ENCODE data around the gene TMEM132D. TPM values are rescaled to one million over a fixed set of nuclear protein-coding genes. Genes with fewer than 3 reads are reported as not detected.
"Not testable (repeated sequence)": the region's sequence is repeated elsewhere in the genome, so short reads cannot be mapped to it uniquely, and the experiment has no call there.

TMEM132D gene
- total and polyA plus RNA-seq, 2 donors from 2014 or later, result 0.13 TPM; not detected in 1

DNA sequence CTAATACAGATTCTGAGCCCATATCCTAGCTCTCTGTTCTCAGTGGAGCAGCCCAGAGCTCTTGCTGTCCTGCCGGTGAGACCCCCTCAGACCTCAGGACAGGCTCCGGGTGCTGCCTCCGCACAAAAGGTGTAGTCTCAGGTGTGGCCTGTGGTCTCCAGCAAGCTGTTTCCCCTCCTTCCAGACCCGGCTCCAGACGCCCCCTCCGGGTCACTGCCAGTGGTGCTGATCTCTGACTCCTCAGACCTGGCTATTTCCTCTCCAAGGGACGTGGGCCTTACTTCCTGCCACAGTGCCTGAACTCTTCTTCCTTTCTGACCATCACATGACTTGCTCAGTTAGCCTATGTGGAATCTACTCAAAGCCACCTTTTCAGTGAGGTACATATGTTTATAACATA, 713.0 kb downstream of the TMEM132D start:
- H3K36me3 ChIP-seq (ENCODE audit: control insufficient read depth in 2 of 3, insufficient read depth in 3 of 3, low read length in 3 of 3), result no peaks in the 10 kb centered on the region
- no peak overlapping the region for H3K9ac ChIP-seq (ENCODE audit: low read length in 3 of 3)
- H3K4me3 ChIP-seq (ENCODE audit: low read length in 3 of 3), result no peak overlapping the region
- no peak overlapping the region for H3K27ac ChIP-seq (ENCODE audit: low read depth in 2 of 2, low read length in 2 of 2)
- intact Hi-C loops (cut with DNase I), result no loop called here
- peaks cover 0 to 8% (median 2%) of the 10 kb centered on the region in 3 donors for H3K9me3 ChIP-seq (ENCODE audit: control insufficient read depth in 2 of 3, insufficient read depth in 1 of 3, low read length in 3 of 3)
- DNase-seq, result peak in 1 of 5 donors; percentile 18
- TF ChIP-seq CTCF (IDR thresholded peaks at IDR 0.05; ENCODE audit: borderline replicate concordance, extremely low read depth, insufficient read depth), result no peak
- no peak for FAIRE-seq
- H3K4me1 ChIP-seq (ENCODE audit: control insufficient read depth in 2 of 3, insufficient read depth in 2 of 3, low read depth in 1 of 3, low read length in 3 of 3), result no peaks in the 10 kb centered on the region
- no peaks in the 10 kb centered on the region for H3K27me3 ChIP-seq (ENCODE audit: control insufficient read depth, insufficient read depth, low read length)

DNA sequence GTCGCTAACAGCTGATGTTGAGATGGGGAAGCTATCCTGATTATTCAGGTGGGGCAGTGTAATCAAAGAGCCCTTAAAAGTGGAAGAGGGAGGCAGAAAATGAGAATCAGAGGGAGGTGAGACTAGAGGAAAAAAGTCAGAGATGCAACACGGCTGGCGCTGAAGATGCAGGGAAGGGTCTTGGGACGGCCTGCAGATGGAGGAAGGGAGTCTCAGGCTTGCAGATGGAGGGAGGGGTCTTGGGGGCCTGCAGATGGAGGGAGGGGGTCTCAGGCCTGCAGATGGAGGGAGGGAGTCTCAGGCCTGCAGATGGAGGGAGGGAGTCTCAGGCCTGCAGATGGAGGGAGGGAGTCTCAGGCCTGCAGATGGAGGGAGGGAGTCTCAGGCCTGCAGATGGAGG, 713.9 kb downstream of the TMEM132D start:
- H3K27ac ChIP-seq (ENCODE audit: low read depth in 2 of 2, low read length in 2 of 2); intact Hi-C loops (cut with DNase I); H3K9me3 ChIP-seq (ENCODE audit: control insufficient read depth in 2 of 3, insufficient read depth in 1 of 3, low read length in 3 of 3); FAIRE-seq; H3K4me3 ChIP-seq (ENCODE audit: low read length in 3 of 3); H3K36me3 ChIP-seq (ENCODE audit: control insufficient read depth in 2 of 3, insufficient read depth in 3 of 3, low read length in 3 of 3); H3K9ac ChIP-seq (ENCODE audit: low read length in 3 of 3); H3K4me1 ChIP-seq (ENCODE audit: control insufficient read depth in 2 of 3, insufficient read depth in 2 of 3, low read depth in 1 of 3, low read length in 3 of 3); H3K27me3 ChIP-seq (ENCODE audit: control insufficient read depth, insufficient read depth, low read length): not testable (repeated sequence)
- peak in 2 of 5 donors; percentile 29 to 31 for DNase-seq

GRCh38 chr12:129186952-129187351, 716.9 kb downstream of the TMEM132D start:
- DNase-seq (no peak), FAIRE-seq (no peak)
- Histone ChIP-seq H3K9ac (ENCODE audit: low read length in 3 of 3) (no peak overlapping the region), H3K36me3 (ENCODE audit: control insufficient read depth in 2 of 3, insufficient read depth in 3 of 3, low read length in 3 of 3) (no peaks in the 10 kb centered on the region), H3K4me3 (ENCODE audit: low read length in 3 of 3) (no peak overlapping the region), H3K27me3 (ENCODE audit: control insufficient read depth, insufficient read depth, low read length) (no peaks in the 10 kb centered on the region), H3K27ac (ENCODE audit: low read depth in 2 of 2, low read length in 2 of 2) (no peak overlapping the region), H3K9me3 (ENCODE audit: control insufficient read depth in 2 of 3, insufficient read depth in 1 of 3, low read length in 3 of 3) (peaks cover 0 to 4% (median under 1%) of the 10 kb centered on the region in 3 donors), H3K4me1 (ENCODE audit: control insufficient read depth in 2 of 3, insufficient read depth in 2 of 3, low read depth in 1 of 3, low read length in 3 of 3) (no peaks in the 10 kb centered on the region)
- intact Hi-C loops (cut with DNase I), result no loop called here
- TF ChIP-seq CTCF (IDR thresholded peaks at IDR 0.05; ENCODE audit: borderline replicate concordance, extremely low read depth, insufficient read depth), result no peak

- no peak for DNase-seq
- Histone ChIP-seq H3K9me3 (ENCODE audit: control insufficient read depth in 2 of 3, insufficient read depth in 1 of 3, low read length in 3 of 3) (peaks cover 0 to 4% (median 0%) of the 10 kb centered on the region in 3 donors), H3K27me3 (ENCODE audit: control insufficient read depth, insufficient read depth, low read length) (no peaks in the 10 kb centered on the region), H3K9ac (ENCODE audit: low read length in 3 of 3) (no peak overlapping the region), H3K36me3 (ENCODE audit: control insufficient read depth in 2 of 3, insufficient read depth in 3 of 3, low read length in 3 of 3) (no peaks in the 10 kb centered on the region), H3K4me1 (ENCODE audit: control insufficient read depth in 2 of 3, insufficient read depth in 2 of 3, low read depth in 1 of 3, low read length in 3 of 3) (no peaks in the 10 kb centered on the region), H3K27ac (ENCODE audit: low read depth in 2 of 2, low read length in 2 of 2) (no peak overlapping the region), H3K4me3 (ENCODE audit: low read length in 3 of 3) (no peak overlapping the region)
- no peak for FAIRE-seq
- intact Hi-C loops (cut with DNase I), result no loop called here
- TF ChIP-seq CTCF (IDR thresholded peaks at IDR 0.05; ENCODE audit: borderline replicate concordance, extremely low read depth, insufficient read depth), result no peak
These were observed 718.0 kb downstream of the TMEM132D start for GRCh38 chr12:129185855-129186254.

All from kidney (tissue), 14 donors.